CD1c-positive myeloid dendritic cell (primary cell): Measurements from ENCODE around the gene SWAP70.
"Not testable (repeated sequence)": the region's sequence is repeated elsewhere in the genome, so short reads cannot be mapped to it uniquely, and the experiment has no call there.

Experiments
- DNase-seq: peaks from one replicate; pipeline ENCODE4 v3.0.0-alpha.2; 2016; ENCODE audit errors: extremely low spot score

Gene SWAP70

DNA sequence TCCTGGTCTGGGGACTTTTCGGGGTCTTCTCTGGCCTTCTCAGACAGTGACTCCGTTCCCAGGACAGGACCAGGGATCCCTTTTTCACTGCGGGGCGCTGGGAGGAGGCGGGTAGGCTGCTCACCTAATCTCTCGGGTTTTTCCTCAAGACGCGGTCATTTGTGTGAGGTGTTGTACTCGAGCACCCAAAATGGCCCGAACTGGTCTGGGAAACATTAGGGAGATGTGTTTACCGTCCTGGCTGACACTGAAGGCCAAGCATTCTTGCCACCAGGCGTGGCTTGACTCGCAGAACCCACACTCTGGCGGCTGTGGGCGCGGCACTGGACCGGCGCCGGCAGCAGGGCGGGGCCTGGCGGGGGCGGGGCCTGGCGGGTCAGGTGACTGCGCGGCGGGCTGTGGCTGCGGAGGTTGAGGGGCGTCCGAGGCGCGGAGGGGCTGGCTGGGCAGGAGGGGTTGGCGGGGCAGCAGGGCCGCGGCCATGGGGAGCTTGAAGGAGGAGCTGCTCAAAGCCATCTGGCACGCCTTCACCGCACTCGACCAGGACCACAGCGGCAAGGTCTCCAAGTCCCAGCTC lies at the start of gene SWAP70:
TSS of gene SWAP70 (plus strand) at position 379 of the 577 bp plus-strand sequence. CDS start at position 482, 103 bp downstream.
- peak; percentile 86 for DNase-seq

DNA sequence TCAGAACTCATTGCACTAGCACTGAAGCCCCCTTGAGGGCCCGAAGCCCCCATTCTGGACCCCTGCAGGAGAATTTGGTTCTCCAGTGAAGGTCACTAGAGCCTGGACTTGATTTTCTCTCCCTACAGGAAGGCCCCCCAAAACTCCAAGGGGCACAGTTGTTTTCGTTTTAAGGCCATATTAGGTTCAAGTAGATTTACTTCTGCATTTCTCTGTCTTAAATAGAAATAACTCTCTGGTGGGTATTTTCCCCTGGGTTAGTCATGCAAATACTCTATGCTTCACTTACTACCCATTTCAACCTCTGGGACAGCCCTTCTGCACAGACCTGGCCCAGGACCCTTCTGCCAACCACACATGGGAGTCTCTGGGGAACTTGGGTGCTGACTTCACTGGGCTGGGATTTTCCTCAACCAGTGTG lies 48.8 kb upstream of the SWAP70 start:
- DNase-seq, result peak; percentile 67

DNA sequence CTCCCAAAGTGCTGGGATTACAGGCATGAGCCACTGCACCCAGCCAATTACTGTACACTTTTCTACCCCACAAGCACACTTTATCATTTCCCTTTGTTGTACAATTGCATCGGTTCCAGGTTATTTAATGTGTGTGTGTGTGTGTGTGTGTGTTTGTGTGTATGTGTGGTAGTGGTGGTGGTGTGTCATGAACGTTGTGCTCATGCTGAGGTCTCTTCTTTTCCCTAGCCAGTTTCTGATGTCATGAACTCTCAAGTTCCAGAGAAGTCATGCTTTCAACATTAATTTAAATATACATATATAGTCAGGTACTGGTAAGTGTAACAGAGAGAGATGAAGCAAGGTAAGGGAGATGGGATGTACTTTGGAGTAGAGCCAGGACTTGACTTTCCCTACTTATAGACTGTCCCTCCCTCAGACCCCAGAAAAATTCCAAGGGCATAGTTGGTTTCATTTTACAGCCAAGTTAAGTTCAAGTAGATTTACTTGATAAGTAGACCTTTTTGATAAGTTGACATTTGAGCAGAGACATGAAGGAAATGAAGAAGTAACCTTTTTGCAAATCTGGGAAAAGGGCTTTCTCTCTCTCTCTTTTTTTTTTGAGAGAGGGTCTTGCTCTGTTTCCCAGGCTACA lies 47.7 kb upstream of the SWAP70 start:
- peak; percentile 11 for DNase-seq

DNA sequence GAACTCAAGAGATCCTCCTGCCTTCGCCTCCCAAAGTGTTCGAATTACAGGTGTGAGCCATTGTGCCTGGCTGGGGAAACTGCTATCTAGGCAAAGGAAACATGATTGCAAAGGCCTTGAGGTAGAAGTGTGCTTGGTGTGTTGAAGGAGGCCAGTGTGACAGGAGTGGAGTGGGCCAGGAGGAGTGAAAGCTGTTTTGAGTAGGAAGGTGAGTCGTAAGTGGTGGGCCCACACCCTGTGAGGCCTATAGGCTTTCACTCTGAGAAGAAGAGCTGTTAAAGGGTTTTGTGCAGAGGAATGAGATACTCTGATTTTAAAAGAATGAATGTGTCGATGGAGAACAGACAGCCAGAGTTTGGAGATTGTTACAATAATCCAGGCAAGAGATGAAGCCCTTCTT lies 47.0 kb upstream of the SWAP70 start:
- no peak for DNase-seq

DNA sequence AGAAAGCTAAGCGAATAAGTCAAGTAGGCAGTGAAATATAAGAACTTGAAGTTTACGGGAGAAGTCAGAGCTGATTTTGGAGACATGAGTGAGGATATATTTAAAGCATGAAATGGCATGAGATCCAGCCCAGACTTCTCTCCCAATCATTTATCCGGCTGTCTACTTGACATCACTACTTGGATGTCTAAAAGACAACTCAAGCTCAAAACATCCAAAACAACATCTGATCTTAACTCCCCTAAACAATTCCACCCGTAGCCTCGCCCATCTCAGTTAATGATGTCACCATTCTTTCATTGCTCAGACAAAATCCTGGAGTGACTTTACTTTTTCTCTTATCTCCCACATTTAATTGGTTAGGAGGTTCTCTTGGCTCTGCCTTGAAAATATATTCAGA lies 45.9 kb upstream of the SWAP70 start:
- DNase-seq, result no peak

DNA sequence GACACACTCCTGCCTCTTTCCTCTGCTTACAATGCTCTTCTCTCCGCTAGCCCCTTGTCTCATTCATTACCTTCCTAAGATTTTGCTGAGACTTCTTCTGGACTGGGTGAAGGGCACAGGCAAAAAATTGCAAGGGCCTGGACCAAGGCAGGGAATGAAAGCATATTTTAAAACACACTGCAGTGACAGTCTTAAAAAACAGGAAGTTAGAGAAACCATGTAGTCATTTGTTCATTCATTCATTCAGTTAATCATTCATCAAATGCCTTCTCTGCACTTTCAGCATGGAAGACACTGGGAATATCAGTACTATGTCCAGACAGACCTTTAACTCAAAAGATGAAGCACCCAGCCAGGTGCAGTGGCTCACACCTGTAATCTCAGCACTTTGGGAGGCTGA lies 44.9 kb upstream of the SWAP70 start:
- DNase-seq, result no peak

DNA sequence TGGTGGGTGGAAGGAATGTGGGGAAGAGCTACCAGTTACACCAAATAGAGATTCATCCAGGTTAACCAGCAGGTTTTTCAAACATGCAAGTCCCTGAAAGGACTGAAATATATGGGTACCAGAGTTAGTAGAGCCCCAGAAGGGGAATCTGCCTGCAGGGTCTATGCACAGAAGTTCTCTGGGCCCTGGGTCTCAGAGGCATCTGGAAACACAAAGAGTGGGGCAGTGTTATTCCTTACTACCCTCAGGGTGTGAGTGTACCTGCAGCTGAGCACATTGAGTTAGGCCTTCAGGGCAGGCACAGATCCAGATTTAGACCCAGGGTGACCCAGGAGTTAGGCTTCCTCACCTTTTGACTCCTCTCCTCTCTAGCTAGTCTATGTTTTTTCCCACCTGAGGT lies 43.9 kb upstream of the SWAP70 start:
- DNase-seq, result no peak

DNA sequence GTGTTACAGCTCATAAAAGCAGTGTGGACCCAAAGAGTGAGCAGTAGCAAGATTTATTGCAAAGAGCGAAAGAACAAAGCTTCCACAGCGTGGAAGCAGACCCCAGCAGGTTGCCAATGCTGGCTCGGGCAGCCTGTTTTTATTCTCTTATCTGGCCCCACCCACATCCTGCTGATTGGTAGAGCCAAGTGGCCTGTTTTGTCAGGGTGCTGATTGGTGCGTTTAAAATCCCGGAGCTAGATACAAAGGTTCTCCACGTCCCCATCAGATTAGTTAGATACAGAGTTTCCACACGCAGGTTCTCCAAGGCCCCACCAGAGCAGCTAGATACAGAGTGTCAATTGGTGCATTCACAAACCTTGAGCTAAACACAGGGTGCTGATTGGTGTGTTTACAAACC lies 41.5 kb upstream of the SWAP70 start:
- DNase-seq, result not testable (repeated sequence)

DNA sequence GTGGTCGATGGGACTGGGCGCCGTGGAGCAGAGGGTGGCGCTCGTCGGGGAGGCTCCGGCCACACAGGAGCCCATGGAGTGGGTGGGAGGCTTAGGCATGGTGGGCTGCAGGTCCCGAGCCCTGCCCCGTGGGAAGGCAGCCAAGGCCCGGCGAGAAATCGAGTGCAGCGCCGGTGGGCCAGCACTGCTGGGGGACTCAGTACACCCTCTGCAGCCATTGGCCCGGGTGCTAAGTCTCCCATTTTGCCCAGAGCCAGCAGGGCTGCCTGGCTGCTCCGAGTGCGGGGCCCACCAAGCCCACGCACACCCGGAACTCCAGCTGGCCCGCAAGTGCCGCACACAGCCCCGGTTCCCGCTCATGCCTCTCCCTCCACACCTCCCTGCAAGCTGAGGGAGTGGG lies 40.8 kb upstream of the SWAP70 start:
- not testable (repeated sequence) for DNase-seq

DNA sequence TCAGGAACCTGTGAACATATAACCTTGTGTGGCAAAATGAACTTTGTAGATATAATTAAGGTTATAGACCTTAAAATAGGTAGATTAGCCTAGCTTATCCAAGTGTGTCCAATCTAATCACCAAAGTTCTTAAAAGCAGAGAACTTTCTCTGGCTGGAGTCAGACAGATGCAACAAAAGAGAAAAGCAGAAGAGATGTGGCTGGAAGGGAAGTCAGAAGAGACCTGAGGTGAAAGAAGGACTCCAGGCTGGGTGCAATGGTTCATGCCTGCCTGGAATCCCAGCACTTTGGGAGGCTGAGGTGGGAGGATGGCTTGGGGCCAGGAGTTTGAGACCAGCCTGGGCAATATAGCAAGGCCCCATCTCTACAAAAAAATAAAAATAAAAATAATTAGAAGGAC lies 39.4 kb upstream of the SWAP70 start:
- no peak for DNase-seq

DNA sequence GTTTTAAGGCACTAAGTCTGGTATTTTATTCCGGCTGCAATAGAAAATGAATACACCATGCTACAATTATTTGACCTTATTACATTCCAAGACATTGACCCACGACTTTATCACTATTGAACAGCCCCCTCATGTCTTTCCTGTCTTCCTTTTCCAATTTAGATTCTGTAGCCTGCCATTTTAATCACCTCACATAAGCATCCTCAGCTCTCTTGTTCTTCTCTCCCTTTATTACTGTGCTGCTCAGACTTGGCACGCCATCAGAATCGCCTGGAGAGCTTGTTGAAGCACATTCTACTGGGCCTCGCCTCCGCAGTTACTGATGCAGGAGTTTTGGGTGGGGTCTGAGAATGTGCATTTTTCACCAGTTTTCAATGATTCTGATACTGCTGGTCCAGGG lies 38.7 kb upstream of the SWAP70 start:
- no peak for DNase-seq

DNA sequence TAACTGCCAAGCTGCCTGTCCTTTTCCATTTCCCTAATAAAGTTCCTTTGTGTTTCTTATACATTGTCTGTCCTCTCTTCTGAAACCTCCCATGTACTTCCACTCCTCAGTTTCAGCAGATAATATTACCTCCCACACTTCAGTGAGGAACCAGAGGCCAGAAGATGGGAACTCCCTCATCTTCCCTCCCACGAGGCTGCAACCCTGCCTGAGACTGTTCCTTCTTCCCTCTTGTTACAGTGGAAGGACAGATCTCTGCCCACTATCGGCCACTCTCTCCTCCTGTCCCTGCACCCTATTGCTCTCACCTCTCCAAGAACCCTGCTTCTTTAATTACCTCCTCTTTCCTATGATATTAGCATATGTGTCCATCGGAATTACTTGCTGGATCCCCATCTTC lies 38.1 kb upstream of the SWAP70 start:
- peak; percentile 89 for DNase-seq

DNA sequence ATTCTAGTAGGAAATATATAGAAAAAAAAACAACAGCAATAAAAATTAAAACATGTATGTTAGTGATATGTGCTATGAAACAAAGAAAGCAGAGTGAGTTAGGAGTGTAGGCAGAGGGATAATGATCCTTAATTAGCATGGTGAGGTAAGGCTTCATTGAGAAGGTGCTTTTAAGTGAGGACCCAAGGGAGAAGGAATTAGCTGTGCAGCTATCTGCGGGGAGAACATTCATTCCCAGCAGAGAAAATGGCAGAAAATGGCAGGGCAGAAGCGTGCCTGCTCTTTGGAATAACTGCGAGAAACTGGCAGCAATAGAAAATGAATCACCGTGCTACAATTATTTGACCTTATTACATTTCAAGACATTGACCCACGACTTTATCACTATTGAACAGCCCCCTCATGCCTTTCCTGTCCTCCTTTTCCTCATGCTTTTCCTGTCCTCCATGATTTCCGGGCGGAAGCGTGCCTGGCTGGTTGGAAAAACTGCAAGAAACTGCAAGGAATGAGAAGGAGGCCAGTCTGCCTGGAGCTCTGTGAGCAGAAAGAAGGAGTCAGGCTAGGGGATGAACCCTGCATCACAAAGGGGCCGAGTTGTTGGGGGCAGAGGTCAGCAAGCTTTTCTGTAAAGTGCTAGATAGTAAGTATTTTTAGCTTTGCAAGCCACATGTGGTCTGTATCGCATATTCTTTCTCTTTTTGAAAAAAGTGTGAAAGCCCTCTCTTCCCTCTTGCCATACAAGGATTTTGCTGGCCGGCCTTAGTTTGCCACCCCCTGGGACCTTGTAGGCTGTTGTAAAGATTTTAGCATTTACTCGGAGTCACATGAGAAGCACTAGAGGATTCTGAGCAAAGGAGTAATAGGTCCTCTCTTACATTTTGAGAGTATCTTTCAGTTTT lies 37.1 kb upstream of the SWAP70 start:
- DNase-seq, result no peak

DNA sequence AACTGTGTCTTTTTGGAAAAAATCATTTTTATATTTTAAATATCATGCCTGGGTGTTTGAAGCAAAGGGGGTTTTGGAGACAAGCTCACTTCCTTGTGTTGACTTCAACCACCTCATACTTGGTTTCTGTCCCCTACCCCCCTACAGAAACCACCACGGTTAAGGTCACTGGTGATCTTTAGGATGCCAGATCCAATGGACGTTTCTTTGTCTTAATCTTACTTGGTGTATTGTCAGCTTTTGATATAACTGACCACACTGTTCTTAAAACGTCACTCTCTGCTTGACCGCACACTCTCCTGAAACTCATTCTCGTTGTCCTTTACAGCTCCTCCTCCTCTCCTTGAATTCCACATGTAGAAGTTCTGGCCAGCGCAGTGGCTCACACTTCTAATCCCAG lies 34.8 kb upstream of the SWAP70 start:
- no peak for DNase-seq

DNA sequence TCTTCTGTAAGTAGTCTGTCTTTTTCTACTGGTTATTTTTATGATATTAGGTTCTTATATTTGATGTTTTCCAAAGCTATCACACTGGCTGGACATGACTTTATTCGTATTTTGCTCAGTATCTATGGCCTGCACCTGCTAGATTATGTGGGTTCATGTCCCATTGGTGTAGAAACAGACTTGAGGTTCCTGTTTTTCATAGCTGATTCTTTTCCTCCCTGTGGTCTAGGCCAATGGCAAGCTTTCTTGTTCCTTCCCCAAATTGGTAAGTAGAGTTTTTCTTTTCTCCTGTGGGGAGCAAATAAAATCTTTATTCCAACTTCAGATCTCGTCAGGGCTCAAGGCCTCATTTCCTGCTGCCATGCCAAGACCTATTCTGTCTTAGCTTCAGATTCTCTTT lies 30.2 kb upstream of the SWAP70 start:
- DNase-seq, result peak; percentile 32

DNA sequence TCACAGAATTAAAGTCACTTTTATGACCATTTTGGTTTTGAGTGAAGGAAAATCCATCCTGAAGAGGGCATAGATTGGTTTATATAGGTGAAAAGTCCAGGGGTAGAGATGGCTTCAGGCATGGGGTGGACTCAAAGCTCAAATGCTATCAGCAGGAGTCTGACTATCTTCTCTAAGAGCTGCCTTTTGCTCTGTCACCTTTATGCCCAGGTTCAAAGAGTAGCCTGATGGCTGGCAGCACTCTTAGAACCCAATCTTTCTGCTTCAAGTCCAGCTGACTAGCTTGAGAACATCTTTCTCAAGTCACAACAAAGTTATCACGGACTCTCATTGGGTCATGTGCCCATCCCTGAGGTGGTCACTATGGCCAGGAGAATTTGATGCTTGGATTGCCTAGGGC lies 27.2 kb upstream of the SWAP70 start:
- no peak for DNase-seq

DNA sequence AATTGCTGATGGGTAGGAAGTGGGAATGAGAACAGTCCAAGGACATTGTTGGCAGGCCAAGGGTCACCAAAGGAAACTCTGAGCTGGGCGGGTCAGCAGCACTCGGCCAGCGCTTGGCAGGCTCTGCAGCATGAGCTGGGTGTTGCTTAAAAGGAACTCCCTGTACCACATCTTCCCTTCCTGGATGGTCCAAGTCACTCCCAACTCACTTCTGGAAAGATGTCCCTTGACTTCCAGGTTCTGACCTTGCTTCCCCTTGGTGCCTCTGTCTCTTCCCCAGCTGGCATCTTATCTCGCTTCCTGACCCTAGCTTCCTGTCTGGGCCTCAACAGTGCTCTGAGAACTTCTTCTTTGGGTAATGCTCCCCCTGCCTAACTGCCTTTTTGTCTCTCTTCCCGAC lies 24.8 kb upstream of the SWAP70 start:
- peak; percentile 52 for DNase-seq

DNA sequence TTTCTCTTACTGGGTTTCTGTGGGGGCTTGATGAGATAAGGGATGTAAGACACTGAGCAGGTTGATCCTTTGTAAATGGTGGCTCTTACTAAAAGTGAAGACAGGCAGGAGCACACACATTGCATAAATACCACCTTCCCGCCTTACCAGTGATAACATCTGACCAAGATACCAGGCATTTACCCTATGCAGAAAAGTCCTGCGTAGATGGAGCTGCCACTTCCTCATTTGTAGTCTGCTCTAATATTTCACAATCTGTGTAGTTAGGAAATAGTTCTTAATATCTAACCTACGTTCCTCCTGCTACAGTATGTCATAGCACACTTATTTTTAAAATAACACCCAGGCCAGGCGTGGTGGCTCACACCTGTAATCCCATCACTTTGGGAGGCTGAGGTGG lies 23.9 kb upstream of the SWAP70 start:
- peak; percentile 91 for DNase-seq

DNA sequence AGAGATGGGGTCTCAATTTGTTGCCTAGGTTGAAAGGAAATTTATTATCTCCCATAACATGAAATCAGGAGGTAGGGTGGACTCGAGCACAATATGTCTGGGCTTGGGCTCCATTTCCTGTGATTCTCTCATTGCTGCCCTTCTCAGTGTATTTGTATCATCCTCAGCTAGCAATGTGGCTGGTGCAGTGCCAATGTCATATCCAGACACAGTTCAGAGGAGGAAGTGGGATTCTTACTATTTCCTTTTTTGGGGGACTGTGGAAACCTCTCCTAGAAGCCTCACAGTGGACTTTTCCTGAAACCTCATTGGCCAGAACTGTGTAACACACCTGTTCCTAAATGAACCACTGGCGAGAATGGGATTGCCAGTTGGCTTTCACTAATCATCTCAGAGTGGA lies 21.0 kb upstream of the SWAP70 start:
- peak; percentile 59 for DNase-seq

DNA sequence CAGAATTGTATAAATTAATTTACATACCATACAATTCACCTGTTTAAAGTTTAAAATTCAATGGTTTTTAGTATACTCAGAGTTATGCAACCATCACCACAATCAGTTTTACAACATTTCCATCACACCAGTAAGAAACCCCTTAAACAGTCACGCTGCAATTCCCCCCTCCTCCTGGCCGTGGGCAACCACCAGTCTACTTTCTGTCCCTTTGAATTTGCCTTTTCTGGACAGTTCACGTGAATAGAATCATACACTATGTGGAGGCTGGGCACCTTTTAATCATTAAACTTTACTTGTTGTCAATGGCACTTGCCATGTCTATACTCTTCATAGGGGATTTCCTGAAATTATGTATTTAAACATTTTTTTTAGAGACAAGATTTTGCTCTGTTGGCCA lies 20.1 kb upstream of the SWAP70 start:
- DNase-seq, result no peak

DNA sequence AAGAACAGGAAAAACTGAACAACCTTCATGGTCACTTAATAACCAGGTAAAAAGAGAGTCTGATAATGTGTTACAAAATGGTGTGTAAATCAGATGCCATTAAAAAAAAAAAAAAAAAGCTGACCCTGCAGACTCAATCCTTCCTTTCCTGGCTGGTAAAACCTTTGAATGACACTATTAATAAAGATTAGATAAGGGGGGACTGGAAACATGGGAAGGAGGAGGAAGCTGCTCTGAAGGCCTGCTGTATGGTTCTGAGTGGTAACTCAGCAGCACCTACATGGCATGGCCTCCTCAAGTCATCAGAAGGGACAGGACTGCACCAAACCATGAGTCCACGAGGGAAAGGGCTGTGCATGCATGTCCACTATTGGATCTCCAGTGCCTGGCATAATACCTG lies 18.0 kb upstream of the SWAP70 start:
- no peak for DNase-seq

DNA sequence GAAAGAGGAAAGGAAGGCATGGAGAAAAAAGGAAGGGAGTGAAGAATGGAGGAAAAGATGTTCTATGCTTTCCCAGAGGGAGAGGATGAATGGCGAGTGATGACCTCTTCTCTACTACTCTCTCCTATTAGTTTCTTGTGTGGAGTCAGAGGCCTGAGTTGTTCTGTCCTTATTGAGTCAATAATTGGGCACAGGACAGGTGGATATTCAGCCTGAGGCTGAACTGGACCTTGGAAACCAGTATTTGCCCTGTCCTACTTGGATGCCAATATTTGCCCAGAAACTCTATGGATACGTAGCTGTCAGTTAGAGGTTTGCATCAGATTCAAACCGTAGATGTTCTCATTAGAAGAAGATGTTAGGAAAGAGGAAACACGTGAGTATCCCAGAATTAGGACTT lies 17.6 kb upstream of the SWAP70 start:
- no peak for DNase-seq

DNA sequence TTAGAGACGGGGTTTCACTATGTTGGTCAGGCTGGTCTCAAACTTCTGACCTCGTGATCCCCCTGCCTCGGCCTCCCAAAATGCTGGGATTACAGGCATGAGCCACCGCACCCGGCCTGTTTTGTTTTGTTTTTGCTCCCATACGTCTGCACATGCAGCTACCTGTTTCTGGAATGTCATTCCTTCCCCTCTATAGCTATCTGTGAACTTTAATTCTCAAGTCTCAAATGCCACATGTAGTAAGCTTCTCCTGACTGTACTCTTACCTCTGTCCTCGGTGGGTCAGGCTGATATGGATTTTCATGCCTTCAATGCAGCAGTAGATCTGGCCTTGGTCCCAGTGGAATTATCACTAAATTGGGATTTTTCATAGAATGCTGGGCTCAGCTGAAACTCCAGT lies 12.4 kb upstream of the SWAP70 start:
- no peak for DNase-seq
